Pulmonary artery endothelial cell (primary cell): Measurements from ENCODE around the gene FGF19. TPM values are rescaled to one million over a fixed set of nuclear protein-coding genes. Genes with fewer than 3 reads are reported as not detected.
A peak's percentile ranks its signal among the peaks of the same experiment; 100 is the strongest.

ENCODE experiments used
- DNase-seq: peaks from one replicate; pipeline ENCODE4 v3.0.0-alpha.2; 2011; ENCODE audit warnings: low read depth, low spot score
- total RNA-seq: library from RNA; depleted of rRNA; stranded (reverse); fragments of >200 nt; gene quantifications from 2 replicates; pipeline ENCODE4 v1.2.3, GENCODE V29; 2014

Gene FGF19, protein sequence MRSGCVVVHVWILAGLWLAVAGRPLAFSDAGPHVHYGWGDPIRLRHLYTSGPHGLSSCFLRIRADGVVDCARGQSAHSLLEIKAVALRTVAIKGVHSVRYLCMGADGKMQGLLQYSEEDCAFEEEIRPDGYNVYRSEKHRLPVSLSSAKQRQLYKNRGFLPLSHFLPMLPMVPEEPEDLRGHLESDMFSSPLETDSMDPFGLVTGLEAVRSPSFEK
- total RNA-seq, result not detected in 2 replicates

DNA sequence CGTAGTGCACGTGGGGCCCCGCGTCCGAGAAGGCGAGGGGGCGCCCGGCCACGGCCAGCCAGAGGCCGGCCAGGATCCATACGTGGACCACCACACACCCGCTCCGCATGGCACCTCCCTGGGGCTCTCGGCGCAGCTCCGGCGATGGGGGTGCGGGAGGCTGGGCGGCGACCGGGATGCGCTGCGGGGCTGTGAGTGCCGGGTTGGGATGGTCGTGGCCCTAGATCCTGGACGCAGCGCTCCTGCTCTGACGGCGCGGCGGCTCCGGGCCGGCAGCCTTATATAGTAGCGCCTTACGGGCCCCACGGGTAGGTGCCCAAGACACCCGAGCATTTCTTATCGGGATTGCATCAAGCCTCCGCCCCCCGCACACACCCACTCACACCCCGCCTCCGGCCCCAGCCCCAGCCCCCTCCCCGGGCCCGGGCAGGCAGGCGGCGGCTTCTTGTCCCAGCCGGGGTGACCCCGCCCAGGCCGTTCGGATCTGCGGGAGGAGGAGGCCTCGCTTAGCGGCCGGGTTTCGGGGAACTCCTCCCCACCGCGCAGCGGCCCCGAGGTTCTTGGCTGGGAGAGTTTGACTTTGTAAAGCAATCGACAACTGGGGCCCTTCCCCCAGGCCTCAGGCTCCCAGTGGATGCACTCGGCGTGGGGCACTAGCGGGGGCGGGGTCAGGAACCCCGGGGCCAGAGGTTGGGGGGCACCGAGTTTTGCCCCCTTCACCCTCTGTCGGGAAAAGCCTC, at the start of gene FGF19:
FGF19 (minus strand) TSS at position 255 of the 740 bp plus-strand sequence; CDS start at position 109, 146 bp downstream.
- DNase-seq, result no peak

GRCh38 chr11:69752890-69753289, 49.1 kb upstream of the FGF19 start:
- DNase-seq, result no peak

GRCh38 chr11:69750875-69751597, 47.2 kb upstream of the FGF19 start:
- DNase-seq, result no peak

- no peak for DNase-seq
These were observed 46.5 kb upstream of the FGF19 start for GRCh38 chr11:69750108-69750850.

GRCh38 chr11:69748637-69749036, 44.8 kb upstream of the FGF19 start:
- no peak for DNase-seq

GRCh38 chr11:69746752-69747742, 43.2 kb upstream of the FGF19 start:
- DNase-seq, result no peak

- no peak for DNase-seq
These were observed 42.3 kb upstream of the FGF19 start for GRCh38 chr11:69746140-69746539.

- no peak for DNase-seq
These were observed 41.4 kb upstream of the FGF19 start for GRCh38 chr11:69745201-69745600.

DNA sequence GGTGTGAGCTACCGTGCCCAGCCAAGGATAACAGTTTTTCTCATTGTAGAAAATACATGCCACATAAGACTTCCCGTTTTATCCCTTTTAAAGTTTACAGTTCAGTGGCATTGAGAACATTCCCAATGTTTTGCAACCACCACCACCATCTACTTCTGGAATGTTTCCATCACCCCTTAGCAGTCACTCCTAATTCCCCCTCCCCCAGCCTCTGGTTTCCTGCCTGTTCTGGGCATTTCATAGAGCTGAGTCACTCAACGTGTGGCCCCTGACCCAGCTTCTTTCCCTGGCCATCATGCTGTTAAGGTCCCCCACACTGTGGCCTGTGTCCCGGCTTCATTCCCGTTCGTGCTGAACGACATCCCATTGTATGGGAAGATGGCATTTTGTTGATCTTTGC, 40.6 kb upstream of the FGF19 start:
- peak; percentile 10 for DNase-seq

- DNase-seq, result no peak
These were observed 31.0 kb upstream of the FGF19 start for GRCh38 chr11:69734841-69735240.

GRCh38 chr11:69734367-69734766, 30.5 kb upstream of the FGF19 start:
- DNase-seq, result no peak

- no peak for DNase-seq
These were observed 29.1 kb upstream of the FGF19 start for GRCh38 chr11:69732910-69733309.

GRCh38 chr11:69731110-69731509, 27.3 kb upstream of the FGF19 start:
- no peak for DNase-seq

DNA sequence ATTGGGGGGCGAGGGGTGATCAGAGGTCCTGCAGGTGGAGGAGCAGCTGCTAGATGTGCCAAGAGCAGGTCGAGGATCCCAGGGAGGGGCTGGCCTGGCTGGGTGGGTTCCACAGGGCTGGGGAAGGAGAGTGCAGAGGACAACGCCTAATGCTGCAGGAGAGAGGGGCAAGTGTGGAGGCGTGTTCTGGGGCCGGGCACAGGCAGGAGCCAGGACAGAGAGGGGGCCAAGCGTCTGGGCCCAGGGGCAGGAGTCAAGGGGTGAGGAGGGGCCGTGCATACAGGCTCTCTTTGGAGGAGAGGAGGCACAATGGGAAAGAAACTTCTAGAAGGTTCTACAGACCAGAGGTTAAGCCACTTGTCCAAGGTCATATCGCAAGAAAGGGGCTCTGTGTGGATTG, 26.7 kb upstream of the FGF19 start:
- no peak for DNase-seq

- no peak for DNase-seq
These were observed 25.4 kb upstream of the FGF19 start for GRCh38 chr11:69729252-69729651.

GRCh38 chr11:69727266-69727665, 23.4 kb upstream of the FGF19 start:
- no peak for DNase-seq

DNA sequence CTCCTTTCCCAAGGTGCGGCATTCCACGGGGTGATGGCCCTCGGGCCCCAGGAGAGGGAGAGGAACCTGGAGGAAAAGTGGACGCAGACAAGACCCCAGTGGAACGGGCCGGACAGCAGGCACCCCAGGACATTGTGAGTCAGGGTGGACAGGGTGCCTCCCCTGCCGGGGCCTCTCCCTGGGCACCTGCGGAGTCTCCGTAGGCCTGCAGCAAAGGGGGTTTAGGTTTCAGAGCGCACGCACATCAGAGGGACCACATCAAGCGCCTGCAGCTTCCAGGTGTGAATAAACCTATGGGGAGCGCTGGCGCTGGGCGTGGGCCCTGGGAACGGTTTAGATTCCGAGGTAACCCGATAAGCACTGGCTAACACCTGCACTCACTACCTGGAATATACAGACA, 22.7 kb upstream of the FGF19 start:
- DNase-seq, result no peak

DNA sequence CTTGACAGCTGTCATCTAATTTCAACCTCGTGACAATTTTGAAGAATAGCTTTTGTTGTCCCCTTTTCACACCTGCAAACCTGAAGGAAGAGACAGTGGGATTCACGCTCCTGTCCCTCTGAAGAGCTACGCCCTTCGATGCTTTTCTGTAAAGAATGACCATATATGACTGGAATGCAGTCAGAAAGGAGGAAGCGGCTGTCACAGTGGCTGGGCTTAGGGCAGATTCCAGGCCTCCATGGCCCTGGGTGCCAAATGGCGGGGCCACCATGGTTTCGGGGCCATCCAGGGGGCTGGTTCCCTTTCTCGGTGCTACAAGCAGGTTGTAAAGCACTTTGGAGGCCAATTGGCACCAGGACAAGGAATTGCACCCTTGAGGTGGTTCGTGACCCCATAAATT, 22.2 kb upstream of the FGF19 start:
- DNase-seq, result no peak

GRCh38 chr11:69721745-69722144, 17.9 kb upstream of the FGF19 start:
- no peak for DNase-seq

DNA sequence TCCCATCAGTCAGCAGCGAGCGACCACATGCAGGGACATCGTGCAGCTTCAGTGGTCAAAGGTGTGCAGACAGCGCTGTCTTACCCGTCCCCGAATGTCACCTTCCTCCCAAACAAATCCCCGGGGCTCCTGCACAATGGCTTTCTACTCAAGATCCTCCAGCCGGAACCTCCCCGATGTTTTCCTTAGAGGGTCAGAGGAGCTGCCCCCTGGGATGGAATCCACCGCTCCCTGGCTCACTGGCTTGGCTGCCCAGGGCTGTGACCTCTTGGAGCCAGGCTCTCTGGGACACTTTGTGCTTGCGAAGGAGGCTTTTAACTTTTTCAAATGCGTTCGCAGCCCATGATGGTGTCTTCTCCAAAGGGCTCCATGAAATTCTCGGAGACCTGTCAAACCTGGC, 17.3 kb upstream of the FGF19 start:
- no peak for DNase-seq

DNA sequence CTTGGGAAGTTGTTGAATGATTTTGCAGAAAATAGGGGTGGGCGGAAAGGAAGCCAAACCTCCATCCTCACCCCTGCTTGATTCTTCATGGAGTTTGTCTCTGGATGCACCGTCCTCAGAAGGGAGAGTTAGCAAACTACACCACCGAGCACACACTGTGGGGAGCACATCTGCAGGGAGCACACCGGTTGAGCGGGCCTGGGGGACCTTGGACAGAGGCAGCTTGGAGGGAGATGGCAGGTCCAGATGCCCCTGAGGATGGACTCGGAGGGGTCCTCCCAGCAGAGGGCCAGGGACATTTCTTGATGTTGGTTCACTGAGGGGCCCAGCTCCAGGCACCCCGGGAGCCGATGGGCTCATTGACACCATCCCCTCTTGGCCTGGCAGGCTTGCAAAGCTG, 15.1 kb upstream of the FGF19 start:
- no peak for DNase-seq
